ENCODE data around the gene GFRA4. TPM values are rescaled to one million over a fixed set of nuclear protein-coding genes. Genes with fewer than 3 reads are reported as not detected.
A peak's percentile ranks its signal among the peaks of the same experiment; 100 is the strongest.
"Not testable (repeated sequence)": the region's sequence is repeated elsewhere in the genome, so short reads cannot be mapped to it uniquely, and the experiment has no call there.

GFRA4 gene
- polyA plus RNA-seq, 4 donors = 0.13 to 0.20 TPM; not detected in 2

- no peak for DNase-seq (ENCODE audit: low read depth in 4 of 4, low spot score in 3 of 4)
Observed at GRCh38 chr20:3628502-3629314, 34.5 kb downstream of the GFRA4 start.

- DNase-seq (ENCODE audit: low read depth in 4 of 4, low spot score in 3 of 4) = no peak
Observed at GRCh38 chr20:3627476-3627875, 35.7 kb downstream of the GFRA4 start.

GRCh38 chr20:3622406-3622805, 40.8 kb downstream of the GFRA4 start:
- DNase-seq (ENCODE audit: low read depth in 4 of 4, low spot score in 3 of 4) = no peak

- no peak for DNase-seq (ENCODE audit: low read depth in 4 of 4, low spot score in 3 of 4)
Observed at GRCh38 chr20:3621111-3621510, 42.1 kb downstream of the GFRA4 start.

- peak in 1 of 4 donors; percentile 12 for DNase-seq (ENCODE audit: low read depth in 4 of 4, low spot score in 3 of 4)
Observed at GRCh38 chr20:3616250-3616649, 46.9 kb downstream of the GFRA4 start.

- not testable (repeated sequence) for DNase-seq (ENCODE audit: low read depth in 4 of 4, low spot score in 3 of 4)
Observed at GRCh38 chr20:3615171-3615840, 47.9 kb downstream of the GFRA4 start.

- no peak for DNase-seq (ENCODE audit: low read depth in 4 of 4, low spot score in 3 of 4)
Observed at GRCh38 chr20:3614466-3614865, 48.7 kb downstream of the GFRA4 start.

- DNase-seq (ENCODE audit: low read depth in 4 of 4, low spot score in 3 of 4) = no peak
Observed at GRCh38 chr20:3613821-3614440, 49.3 kb downstream of the GFRA4 start.

- DNase-seq (ENCODE audit: low read depth in 4 of 4, low spot score in 3 of 4) = no peak
Observed at GRCh38 chr20:3612795-3613572, 50.2 kb downstream of the GFRA4 start.

GRCh38 chr20:3611901-3612300, 51.3 kb downstream of the GFRA4 start:
- no peak for DNase-seq (ENCODE audit: low read depth in 4 of 4, low spot score in 3 of 4)

Other genes starting within 250 kb of the GFRA4 start
- 10 to 100 TPM; 52.8 to 59.3 (median 55.1) TPM for gene ATRN, start 192.4 kb downstream of the GFRA4 start, polyA plus RNA-seq (ENCODE audit: insufficient read length in 4 of 4)
- gene ADAM33, start 18.6 kb upstream of the GFRA4 start, polyA plus RNA-seq (ENCODE audit: insufficient read length in 4 of 4) = 10 to 100 TPM in 1 of 4 donors, 1 to 10 TPM in 3; 6.5 to 10.5 (median 8.8) TPM
- gene SIGLEC1, start 49.2 kb upstream of the GFRA4 start, polyA plus RNA-seq (ENCODE audit: insufficient read length in 4 of 4) = 1 to 10 TPM in 1 of 4 donors, under 1 TPM in 3; 0.51 to 1.3 (median 0.76) TPM
- gene HSPA12B, start 69.3 kb upstream of the GFRA4 start, polyA plus RNA-seq (ENCODE audit: insufficient read length in 4 of 4) = 10 to 100 TPM; 13.3 to 19.0 (median 14.6) TPM
- gene ADISSP, start 104.4 kb upstream of the GFRA4 start, polyA plus RNA-seq (ENCODE audit: insufficient read length in 4 of 4) = 10 to 100 TPM; 19.7 to 26.8 (median 24.1) TPM
- 1 to 10 TPM; 1.3 to 3.1 (median 1.7) TPM for gene SPEF1, start 118.0 kb upstream of the GFRA4 start, polyA plus RNA-seq (ENCODE audit: insufficient read length in 4 of 4)
- 10 to 100 TPM; 37.3 to 52.2 (median 40.1) TPM for gene CENPB, start 123.3 kb upstream of the GFRA4 start, polyA plus RNA-seq (ENCODE audit: insufficient read length in 4 of 4)
- gene CDC25B, start 132.9 kb upstream of the GFRA4 start, polyA plus RNA-seq (ENCODE audit: insufficient read length in 4 of 4) = 10 to 100 TPM; 33.7 to 43.1 (median 38.4) TPM
- 10 to 100 TPM in 2 of 4 donors, 1 to 10 TPM in 2; 8.5 to 11.3 (median 9.9) TPM for gene AP5S1, start 157.1 kb upstream of the GFRA4 start, polyA plus RNA-seq (ENCODE audit: insufficient read length in 4 of 4)
- 10 to 100 TPM; 24.7 to 29.8 (median 26.6) TPM for gene MAVS, start 183.4 kb upstream of the GFRA4 start, polyA plus RNA-seq (ENCODE audit: insufficient read length in 4 of 4)
- gene PANK2, start 226.0 kb upstream of the GFRA4 start, polyA plus RNA-seq (ENCODE audit: insufficient read length in 4 of 4) = 10 to 100 TPM; 30.9 to 41.2 (median 33.8) TPM

Measured in right renal pelvis (tissue), 4 donors.